Neural progenitor cell (in vitro differentiated cells): Measurements from ENCODE around the gene NDUFS3. TPM values are rescaled to one million over a fixed set of nuclear protein-coding genes. Genes with fewer than 3 reads are reported as not detected.
A peak's percentile ranks its signal among the peaks of the same experiment; 100 is the strongest.

Experiments used
- DNase-seq: peaks from one replicate; pipeline ENCODE4 v3.0.0-alpha.2; 2016; ENCODE audit warnings: low spot score
- H2AFZ ChIP-seq: fragments of 200-600 bp; sonication (generic); replicated peaks from 2 replicates; pipeline ENCODE4 v1.6.1; 2016; ENCODE audit warnings: antibody characterized with exemption
- H3F3A ChIP-seq: fragments of 200-600 bp; sonication (generic); 2 replicates; pipeline ENCODE4 v1.6.1; 2016; ENCODE audit warnings: antibody characterized with exemption, low read depth
- H3K27ac ChIP-seq: fragments of 200-600 bp; sonication (generic); 2 replicates; pipeline ENCODE4 v1.5.1; 2016; ENCODE audit warnings: mild to moderate bottlenecking
- H3K27me3 ChIP-seq: fragments of 200-600 bp; sonication (generic); 2 replicates; pipeline ENCODE4 v1.6.1; 2016; ENCODE audit warnings: mild to moderate bottlenecking, moderate library complexity
- H3K36me3 ChIP-seq: fragments of 200-600 bp; sonication (generic); 2 replicates; pipeline ENCODE4 v1.5.1; 2016
- H3K4me1 ChIP-seq: fragments of 200-600 bp; sonication (generic); 2 replicates; pipeline ENCODE4 v1.6.1; 2016; ENCODE audit warnings: mixed run types
- H3K4me2 ChIP-seq: fragments of 200-600 bp; sonication (generic); 2 replicates; pipeline ENCODE4 v1.6.1; 2016
- H3K4me3 ChIP-seq: fragments of 200-600 bp; sonication (generic); 2 replicates; pipeline ENCODE4 v1.5.1; 2016
- H3K79me2 ChIP-seq: fragments of 200-600 bp; sonication (generic); 2 replicates; pipeline ENCODE4 v1.6.1; 2016; ENCODE audit warnings: low read depth
- H3K9ac ChIP-seq: fragments of 200-600 bp; sonication (generic); 2 replicates; pipeline ENCODE4 v1.6.1; 2016
- H3K9me3 ChIP-seq: fragments of 200-600 bp; sonication (generic); 2 replicates; pipeline ENCODE4 v1.5.1; 2016; ENCODE audit warnings: low read depth
- H4K20me1 ChIP-seq: fragments of 200-600 bp; sonication (generic); 2 replicates; pipeline ENCODE4 v1.6.1; 2016; ENCODE audit warnings: low read depth
- H3K27ac Mint-ChIP-seq: 3 replicates; pipeline ENCODE4 v1.8.0; 2021; ENCODE audit warnings: mixed read lengths
- H3K27me3 Mint-ChIP-seq: 2 replicates; pipeline ENCODE4 v1.8.0; 2022; ENCODE audit warnings: low read depth, mild to moderate bottlenecking, inconsistent platforms, moderate library complexity, mixed read lengths; ENCODE audit not compliant: insufficient read depth
- H3K36me3 Mint-ChIP-seq: 3 replicates; pipeline ENCODE4 v1.8.0; 2021; ENCODE audit warnings: mixed read lengths
- H3K4me1 Mint-ChIP-seq: 3 replicates; pipeline ENCODE4 v1.8.0; 2021; ENCODE audit warnings: mixed read lengths
- H3K4me3 Mint-ChIP-seq: 3 replicates; pipeline ENCODE4 v1.8.0; 2021; ENCODE audit warnings: mild to moderate bottlenecking, moderate library complexity, mixed read lengths
- H3K9me3 Mint-ChIP-seq: 3 replicates; pipeline ENCODE4 v1.8.0; 2020; ENCODE audit warnings: mixed read lengths
- CTCF ChIP-seq: fragments of 200-600 bp; sonication (generic); IDR thresholded peaks from 2 replicates; pipeline ENCODE4 v1.5.1; 2017; ENCODE audit warnings: antibody characterized with exemption, mild to moderate bottlenecking
- EZH2 ChIP-seq: fragments of 200-600 bp; sonication (generic); IDR thresholded peaks from 2 replicates; pipeline ENCODE4 v1.6.1; 2017; ENCODE audit warnings: antibody characterized with exemption, mild to moderate bottlenecking, moderate library complexity
- EZH2phosphoT487 ChIP-seq: fragments of 200-600 bp; sonication (generic); IDR thresholded peaks from 2 replicates; pipeline ENCODE4 v1.6.1; 2017; ENCODE audit warnings: antibody characterized with exemption
- total RNA-seq: library from RNA; depleted of rRNA; stranded (reverse); fragments of >200 nt; gene quantifications from 2 replicates; pipeline ENCODE4 v1.2.3, GENCODE V29; 2015; ENCODE audit warnings: low replicate concordance

The NDUFS3 gene
- total RNA-seq, 1 donor from 2014 or later, result 78.9 TPM

- Histone ChIP-seq H4K20me1 (no peaks in the 10 kb centered on the region), H3K36me3 (no peaks in the 10 kb centered on the region), H3K9me3 (no peaks in the 10 kb centered on the region), H2AFZ (no peak overlapping the region), H3K9ac (no peak overlapping the region), H3K4me2 (no peak overlapping the region), H3K27me3 (peaks cover 9% of the 10 kb centered on the region), H3K4me1 (no peaks in the 10 kb centered on the region), H3K4me3 (no peak overlapping the region), H3K79me2 (no peaks in the 10 kb centered on the region), H3F3A (peaks cover 7% of the 10 kb centered on the region), H3K27ac (no peak overlapping the region)
- H3K9me3 Mint-ChIP-seq, result no peaks in the 10 kb centered on the region
- H3K4me1 Mint-ChIP-seq, result peaks cover 27% of the 10 kb centered on the region
- peaks cover 10% of the 10 kb centered on the region for H3K27me3 Mint-ChIP-seq
- TF ChIP-seq CTCF (no peak), EZH2 (no peak), EZH2phosphoT487 (no peak)
- no peak for DNase-seq
- H3K4me3 Mint-ChIP-seq, result no peak overlapping the region
- H3K36me3 Mint-ChIP-seq, result peaks cover 17% of the 10 kb centered on the region
- no peak overlapping the region for H3K27ac Mint-ChIP-seq
Measured at GRCh38 chr11:47587723-47588326, 9.0 kb downstream of the NDUFS3 start.

- Histone ChIP-seq H3K27ac (no peak overlapping the region), H4K20me1 (no peaks in the 10 kb centered on the region), H3K36me3 (no peaks in the 10 kb centered on the region), H3F3A (peaks cover 9% of the 10 kb centered on the region), H2AFZ (no peak overlapping the region), H3K4me3 (no peak overlapping the region), H3K79me2 (no peaks in the 10 kb centered on the region), H3K4me1 (no peaks in the 10 kb centered on the region), H3K9me3 (no peaks in the 10 kb centered on the region), H3K27me3 (peaks cover 22% of the 10 kb centered on the region), H3K9ac (no peak overlapping the region), H3K4me2 (no peak overlapping the region)
- Mint-ChIP-seq H3K4me3 (no peak overlapping the region), H3K4me1 (peaks cover 35% of the 10 kb centered on the region), H3K36me3 (peaks cover 9% of the 10 kb centered on the region), H3K9me3 (no peaks in the 10 kb centered on the region), H3K27ac (peak overlapping the region; percentile 57), H3K27me3 (peaks cover 13% of the 10 kb centered on the region)
- DNase-seq, result no peak
- TF ChIP-seq CTCF (no peak), EZH2phosphoT487 (no peak), EZH2 (no peak)
Measured at GRCh38 chr11:47589118-47589517, 10.2 kb downstream of the NDUFS3 start.

GRCh38 chr11:47589584-47589976 is 10.7 kb downstream of the NDUFS3 start:
- Histone ChIP-seq H3K9ac (no peak overlapping the region), H3K79me2 (no peaks in the 10 kb centered on the region), H4K20me1 (no peaks in the 10 kb centered on the region), H2AFZ (no peak overlapping the region), H3K4me3 (no peak overlapping the region), H3K4me2 (no peak overlapping the region), H3K27ac (no peak overlapping the region), H3F3A (peaks cover 12% of the 10 kb centered on the region), H3K27me3 (peaks cover 26% of the 10 kb centered on the region), H3K4me1 (peaks cover 3% of the 10 kb centered on the region), H3K9me3 (no peaks in the 10 kb centered on the region), H3K36me3 (no peaks in the 10 kb centered on the region)
- no peak overlapping the region for H3K27ac Mint-ChIP-seq
- no peak for TF ChIP-seq EZH2
- no peak for TF ChIP-seq CTCF
- no peak for TF ChIP-seq EZH2phosphoT487
- peaks cover 38% of the 10 kb centered on the region for H3K4me1 Mint-ChIP-seq
- no peaks in the 10 kb centered on the region for H3K9me3 Mint-ChIP-seq
- H3K36me3 Mint-ChIP-seq, result peaks cover 6% of the 10 kb centered on the region
- no peak overlapping the region for H3K4me3 Mint-ChIP-seq
- peaks cover 13% of the 10 kb centered on the region for H3K27me3 Mint-ChIP-seq
- no peak for DNase-seq
